Endothelial cell of hepatic sinusoid (primary cell): Measurements from ENCODE around the gene EFNA2.

ENCODE experiments used
- in situ Hi-C: cut with HindIII; loops from 2 replicates; pipeline ENCODE4 v1.10.0; 2017; ENCODE audit warnings: low sequenced_read_pairs

EFNA2 gene

DNA sequence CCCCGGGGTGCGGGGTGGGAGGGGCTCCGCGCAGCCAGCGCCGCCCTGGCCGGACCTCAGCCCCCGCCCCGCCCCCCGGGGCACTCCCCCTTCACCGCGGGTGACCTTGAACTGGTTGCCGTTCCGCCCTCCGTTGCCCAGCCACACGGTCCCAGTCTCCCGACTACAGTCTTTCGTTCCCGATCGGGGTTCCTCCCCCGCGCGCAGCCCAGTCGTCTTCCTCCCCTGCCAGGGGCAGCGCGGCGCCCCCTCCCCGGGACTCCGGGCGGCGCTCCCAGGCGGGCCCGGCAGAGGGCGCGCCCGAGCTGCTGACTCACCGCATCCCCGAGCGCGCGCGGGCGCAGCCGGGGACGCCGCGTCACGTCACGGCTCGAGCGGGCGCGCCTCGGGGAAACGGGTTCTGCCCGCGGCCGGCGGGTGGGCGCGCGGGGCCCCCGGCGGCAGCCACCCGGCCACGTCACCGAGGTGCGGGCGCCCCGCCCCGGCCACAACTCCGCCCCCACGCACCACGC lies 36.8 kb upstream of the EFNA2 start:
- in situ Hi-C loops, result no loop called here

DNA sequence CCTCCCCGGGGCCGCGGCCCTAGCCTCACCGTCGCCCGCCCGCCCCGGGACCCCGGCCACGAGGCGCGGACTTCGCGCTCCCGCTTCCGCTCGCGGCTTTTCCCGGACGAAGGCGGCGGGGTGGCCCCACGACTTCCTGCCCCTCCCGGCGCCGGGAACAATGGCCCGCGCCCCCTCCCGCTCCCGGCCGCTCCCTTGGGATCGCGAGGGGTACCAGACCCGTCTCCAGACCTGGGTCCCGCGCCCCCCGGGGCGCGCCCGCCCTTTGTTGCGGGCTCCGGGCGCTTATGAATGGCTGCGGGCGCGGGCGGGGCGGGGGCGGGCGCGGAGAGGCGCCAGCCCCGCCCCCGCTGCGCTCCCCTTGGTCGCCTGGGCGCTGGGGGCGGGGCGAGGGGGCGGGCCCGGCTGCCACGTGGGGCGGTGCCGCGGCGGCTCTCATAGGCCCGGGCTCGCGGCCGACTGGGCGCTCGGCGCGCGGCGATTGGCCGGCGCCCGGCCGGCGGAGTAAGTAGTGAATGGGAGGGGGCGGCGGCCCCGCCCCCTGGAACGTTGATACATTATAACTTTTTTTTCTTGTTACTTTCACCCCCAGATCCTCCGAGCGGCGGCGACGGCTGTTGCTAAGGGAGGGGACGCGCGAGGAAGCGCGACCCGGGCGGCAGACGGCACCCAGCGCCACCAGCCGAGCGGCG lies 36.2 kb upstream of the EFNA2 start:
- in situ Hi-C loops, result no loop called here

DNA sequence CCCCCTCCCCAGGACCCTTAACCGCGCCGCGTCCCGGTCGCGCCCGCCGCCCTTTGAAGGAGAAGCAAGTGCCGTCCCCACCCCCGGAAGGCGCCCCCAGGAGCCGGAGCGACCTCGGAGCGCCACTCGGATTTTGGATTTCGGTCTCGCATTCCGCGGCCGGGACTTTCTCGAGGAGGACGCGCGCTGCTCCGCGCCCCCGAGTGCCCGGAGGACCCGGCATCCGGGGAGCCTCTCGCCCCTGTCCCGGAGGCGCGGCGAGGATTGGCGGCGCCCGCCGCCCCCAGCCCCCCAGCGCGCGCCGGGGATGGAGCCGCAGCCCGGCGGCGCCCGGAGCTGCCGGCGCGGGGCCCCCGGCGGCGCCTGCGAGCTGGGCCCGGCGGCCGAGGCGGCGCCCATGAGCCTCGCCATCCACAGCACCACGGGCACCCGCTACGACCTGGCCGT lies 35.7 kb upstream of the EFNA2 start:
- in situ Hi-C loops, result no loop called here

DNA sequence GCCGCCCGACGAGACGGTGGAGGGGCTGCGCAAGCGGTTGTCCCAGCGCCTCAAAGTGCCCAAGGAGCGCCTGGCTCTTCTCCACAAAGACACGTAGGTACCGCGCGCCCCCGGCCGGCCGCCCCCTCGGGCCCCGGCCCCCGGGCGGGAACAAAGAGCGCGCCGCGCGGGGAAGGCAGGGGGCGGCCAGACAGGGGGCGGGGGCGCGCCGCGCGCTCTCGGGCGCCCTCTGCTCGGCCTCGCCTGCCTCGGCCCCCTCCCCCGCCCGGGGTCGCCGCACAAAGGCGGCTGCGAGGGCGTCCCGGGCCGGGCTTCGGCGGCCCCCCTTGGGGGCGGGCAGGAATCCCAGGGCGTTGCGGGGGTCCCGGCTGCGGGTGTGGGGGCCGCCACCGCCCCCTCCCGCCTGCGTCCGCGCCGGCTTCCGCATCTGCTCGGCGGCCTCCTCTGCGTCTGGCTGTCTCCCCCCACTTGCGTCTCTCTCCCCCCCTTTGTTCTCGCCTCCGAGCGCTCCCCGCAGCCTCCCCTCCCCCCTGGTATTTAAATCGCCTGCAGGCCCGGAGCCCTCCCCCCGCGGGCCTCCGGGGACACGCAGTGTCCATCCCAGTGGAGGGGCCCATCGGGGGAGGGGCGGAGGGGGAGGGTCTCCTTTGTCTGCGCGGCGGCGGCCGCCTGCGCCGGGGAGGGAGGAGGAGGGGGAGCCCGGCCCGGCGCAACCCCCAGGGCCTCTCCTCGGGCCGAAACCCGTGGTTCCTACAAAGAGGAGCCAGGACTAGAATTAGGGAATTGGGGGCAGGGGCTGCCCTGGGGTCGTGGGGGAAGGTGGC lies 35.0 kb upstream of the EFNA2 start:
- in situ Hi-C loops, result no loop called here

DNA sequence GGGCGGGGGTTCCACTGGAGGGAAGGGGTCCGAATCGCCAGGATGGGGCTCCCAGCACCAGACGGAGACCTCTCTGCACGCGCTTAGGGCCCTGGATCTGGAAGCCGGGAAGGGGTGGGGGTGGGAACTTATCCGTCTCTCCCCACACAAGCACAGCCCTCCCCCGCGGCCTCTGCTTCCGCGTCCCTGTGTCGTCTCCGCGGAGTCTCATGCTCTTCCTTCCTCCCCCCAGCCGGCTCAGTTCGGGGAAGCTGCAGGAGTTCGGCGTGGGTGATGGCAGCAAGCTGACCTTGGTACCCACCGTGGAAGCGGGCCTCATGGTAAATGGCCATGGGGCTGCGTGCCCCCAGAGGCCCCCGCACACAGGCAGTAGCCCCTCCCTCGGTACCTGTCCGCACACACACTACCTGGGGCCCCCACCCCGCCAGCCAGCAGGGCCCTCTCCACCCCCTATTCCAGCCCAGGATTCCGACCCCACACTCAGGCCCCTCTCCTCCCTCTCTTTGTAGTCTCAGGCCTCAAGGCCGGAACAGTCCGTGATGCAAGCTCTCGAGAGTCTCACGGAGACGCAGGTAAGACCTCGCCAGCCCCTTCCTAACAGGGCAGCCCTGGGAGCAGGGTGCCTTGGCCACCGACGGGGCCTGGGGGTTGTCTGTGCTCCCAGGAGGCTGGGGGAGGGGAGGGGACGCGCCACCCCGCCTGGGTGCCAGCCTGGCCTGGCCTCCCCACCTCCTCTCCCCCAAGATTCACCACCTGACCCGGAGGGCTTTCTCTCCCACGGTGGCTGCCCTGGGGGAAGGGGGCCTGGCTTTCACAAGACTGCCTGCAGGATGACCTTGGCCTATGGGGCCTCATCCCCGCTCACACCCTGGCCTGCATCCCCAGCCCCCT lies 34.1 kb upstream of the EFNA2 start:
- in situ Hi-C loops, result no loop called here

DNA sequence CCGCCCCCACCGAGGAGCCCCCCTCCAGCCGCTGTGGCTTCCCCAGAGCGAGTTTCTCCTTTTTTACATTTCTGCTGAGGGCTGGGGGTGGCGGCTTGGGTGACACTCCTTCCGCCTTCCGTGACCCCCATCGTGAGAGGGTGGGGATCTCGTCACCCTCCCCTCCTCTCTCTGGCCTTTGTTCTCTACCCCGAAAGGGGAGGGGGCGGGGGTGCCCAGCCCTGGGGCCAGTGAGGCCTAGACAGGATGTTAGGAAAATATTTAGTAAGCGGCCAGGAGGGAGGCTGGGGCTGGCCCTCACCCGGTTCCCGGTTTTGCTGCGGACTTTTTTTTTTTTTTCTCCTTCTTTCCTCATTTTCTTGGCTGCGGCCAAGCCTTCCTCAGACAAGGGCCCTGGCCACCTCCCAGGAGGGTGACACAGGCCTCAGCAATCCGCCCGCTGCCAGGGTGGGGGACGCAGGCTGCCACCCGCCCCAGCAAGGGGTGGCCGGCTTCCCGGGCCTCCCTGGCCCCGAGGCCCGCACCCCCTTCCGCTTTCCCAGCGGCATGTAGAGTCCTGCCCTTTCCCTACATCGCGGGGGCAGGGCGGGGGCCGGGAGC lies 33.4 kb upstream of the EFNA2 start:
- in situ Hi-C loops, result no loop called here

DNA sequence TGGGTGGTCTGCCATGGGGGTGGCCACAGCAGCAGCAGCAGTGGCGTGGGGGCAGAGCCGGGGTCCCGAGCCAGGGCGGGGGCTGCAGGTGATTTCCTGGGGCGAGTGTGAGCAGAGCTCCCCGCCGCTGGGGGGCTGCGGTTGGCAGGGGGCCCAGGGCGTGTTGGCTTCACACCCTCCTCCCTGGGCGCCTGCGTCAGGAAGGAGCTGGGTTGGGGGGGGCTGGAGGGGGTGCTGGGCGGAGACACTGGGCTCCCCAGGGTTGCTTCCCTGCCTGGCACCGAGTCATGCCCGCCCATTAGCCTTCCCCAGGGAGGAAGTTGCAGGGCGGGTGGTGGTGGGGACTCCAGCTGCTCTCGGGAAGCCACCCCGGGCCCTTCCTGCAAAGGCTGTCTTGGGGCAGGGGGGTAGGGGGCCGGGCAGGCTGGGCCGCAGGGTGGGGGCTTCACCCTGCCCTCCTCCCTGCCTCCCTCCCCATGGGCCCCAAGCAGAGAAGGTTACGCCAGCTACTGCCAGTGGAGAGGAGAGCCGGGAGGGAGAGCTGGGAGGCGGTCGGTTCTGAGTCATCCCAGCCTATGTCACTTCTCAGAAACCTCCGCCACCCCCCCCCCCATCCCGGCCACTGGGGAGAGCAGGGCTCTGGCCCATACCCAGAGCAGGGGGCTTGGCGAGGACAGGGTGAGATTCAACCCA lies 32.7 kb upstream of the EFNA2 start:
- in situ Hi-C loops, result no loop called here

DNA sequence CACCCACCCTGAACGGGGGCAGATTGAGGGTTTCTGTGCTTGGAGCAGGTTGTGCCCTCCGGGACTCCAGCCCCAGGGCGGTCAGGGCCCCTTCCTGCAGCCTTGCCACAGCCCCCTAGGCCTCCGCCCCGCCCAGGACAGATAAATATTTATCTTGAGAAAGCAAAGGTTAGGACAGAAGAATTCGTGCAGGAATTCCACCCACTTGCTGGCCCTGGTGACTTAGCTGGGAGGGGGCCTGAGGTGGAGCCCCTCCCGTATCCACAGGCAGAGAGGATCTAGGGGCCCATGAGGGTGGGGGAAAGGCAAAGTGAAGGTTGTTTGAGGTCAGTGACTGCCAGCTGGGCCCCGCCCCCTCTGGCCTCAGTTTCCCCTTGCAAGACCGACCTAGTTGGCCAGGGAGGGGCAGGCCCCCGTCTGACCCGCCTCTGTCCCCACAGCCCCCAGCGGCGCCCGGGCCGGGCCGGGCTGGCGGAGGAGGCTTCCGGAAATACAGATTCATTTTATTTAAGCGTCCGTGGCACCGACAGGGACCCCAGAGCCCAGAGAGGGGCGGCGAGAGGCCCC lies 32.1 kb upstream of the EFNA2 start:
- in situ Hi-C loops, result no loop called here

DNA sequence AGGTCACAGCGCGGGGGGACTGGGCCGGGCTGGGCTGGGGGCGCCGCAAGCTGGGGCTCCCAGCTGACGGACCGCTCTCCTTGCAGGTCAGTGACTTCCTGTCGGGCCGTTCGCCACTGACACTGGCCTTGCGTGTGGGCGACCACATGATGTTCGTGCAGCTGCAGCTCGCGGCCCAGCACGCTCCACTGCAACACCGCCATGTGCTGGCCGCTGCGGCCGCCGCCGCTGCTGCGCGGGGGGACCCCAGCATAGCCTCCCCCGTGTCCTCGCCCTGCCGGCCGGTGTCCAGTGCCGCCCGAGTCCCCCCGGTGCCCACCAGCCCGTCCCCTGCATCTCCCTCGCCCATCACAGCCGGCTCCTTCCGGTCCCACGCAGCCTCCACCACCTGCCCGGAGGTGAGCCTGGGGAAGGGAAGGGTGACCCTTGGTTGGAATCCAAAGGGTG lies 31.6 kb upstream of the EFNA2 start:
- in situ Hi-C loops, result no loop called here

DNA sequence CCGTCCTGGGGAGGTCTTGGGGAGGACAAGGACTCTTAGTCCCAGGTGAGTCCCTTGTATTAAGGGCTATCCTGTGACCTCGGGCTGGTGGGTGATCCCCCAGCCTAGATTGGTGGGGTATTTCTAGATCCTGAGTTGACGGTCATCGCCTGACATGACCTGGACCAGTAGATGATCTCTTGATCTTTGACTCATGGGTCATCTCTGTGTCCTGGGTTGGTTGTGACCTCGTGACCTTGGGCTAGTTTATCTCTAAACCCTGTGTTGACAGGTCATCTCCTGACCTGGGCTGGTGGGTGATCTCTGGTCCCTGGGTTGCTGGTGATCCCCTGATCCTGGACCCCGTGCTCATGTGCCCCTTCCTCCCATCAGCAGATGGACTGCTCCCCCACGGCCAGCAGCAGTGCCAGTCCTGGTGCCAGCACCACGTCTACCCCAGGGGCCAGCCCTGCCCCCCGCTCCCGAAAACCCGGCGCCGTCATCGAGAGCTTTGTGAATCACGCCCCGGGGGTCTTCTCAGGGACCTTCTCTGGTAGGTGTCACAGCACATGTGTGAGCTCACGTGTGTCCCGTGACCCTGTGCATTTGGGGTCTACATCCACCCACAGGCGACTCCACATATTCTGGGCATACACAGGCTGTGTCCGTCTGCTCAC lies 31.0 kb upstream of the EFNA2 start:
- in situ Hi-C loops, result no loop called here

DNA sequence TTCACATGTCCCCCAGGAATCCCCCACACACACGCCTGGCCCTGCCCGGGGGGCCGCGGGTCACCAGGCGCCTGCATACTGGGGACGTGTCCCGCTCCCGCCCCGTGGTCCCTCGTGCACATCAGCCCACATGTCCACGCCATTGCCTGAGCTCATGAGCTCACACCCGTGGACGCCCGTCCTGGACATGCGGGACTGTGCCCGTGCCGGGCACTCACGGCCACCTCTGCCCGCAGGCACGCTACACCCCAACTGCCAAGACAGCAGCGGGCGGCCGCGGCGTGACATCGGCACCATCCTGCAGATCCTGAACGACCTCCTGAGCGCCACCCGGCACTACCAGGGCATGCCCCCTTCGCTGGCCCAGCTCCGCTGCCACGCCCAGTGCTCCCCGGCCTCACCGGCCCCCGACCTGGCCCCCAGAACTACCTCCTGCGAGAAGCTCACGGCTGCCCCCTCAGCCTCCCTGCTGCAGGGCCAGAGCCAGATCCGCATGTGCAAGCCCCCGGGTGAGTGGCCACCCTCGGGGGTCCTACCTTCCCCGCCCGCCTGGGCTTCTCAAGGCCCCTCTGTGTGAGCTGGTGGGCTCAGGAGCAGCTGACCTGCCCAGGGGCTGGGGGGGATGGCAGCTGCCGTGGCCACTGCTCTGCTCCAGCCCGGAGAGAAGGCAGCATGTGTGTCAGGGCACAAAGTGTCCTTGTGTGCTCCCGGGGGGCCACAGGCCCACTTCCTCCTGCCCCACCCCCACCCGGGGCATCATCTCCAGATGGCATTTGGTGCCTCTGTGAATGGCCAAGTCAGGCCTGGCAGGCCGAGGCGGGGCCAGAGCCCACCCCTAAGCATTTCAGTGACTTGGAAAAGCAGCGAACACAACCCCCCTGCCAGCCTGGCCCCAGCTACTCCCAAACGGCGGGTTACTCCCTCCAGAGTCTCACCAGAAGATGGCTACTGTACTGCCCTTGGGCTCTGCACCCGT lies 30.2 kb upstream of the EFNA2 start:
- in situ Hi-C loops, result no loop called here

DNA sequence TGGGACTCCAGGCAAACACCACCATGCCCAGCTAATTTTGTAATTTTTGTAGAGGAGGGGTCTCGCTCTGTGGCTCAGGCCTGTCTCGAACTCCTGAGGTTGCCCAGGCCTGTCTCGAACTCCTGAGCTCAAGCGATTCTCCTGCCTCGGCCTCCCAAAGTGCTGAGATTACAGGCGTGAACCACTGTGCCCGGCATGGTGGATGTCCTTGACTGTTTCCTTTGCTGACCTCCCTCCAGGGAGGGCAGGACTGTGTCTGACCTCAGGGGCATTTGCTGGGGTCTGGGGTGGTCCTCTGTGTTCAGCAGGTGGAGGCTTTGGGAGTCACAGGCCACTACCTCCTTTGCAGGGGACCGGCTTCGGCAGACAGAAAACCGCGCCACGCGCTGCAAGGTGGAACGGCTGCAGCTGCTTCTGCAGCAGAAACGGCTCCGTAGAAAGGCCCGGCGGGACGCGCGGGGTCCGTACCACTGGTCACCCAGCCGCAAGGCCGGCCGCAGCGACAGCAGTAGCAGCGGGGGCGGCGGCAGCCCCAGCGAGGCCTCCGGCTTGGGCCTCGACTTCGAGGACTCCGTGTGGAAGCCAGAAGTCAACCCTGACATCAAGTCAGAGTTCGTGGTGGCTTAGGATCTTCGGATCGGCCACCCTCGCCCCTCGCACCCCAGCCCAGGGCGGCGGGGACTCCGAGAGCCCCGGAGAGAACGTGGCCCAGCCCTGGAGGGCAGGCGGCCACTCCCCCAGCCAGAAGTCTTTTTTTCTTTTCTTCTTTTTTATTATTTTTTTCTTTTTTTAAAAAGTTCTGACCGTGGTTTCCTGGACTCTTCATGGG lies 28.8 kb upstream of the EFNA2 start:
- in situ Hi-C loops, result no loop called here

DNA sequence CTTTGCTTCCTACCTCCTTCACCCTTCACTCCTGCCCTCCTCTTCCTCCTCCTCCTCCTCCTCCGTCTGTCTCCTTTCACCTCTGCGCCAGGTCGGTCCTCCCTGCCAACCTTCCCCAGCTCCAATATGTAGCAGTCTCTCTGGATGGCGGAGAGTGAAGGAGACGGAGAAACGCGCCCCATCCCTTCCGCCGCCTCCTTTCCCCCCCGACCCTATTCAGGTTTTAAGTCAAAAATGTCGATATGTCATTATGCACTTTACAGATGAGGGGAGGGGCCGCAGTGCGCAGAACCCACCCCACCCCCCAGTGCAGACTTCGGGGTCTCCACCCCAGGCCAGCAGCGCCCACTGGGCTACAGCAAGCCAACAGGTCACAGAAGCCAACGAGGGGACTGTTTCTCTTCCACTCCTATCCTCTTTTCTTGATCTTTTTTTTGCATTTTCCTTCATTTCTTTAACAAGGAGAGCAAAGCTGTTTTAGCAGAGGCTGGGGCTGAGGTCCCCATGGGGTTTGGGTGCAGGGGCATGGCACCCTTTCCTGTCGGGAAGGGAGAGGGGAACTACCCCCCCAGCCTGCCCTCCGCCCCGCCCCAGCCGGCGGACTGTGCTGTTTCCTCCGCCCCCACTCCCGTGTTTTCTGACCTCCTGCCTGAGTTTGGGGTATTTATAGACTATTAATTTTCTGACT lies 28.1 kb upstream of the EFNA2 start:
- in situ Hi-C loops, result no loop called here

DNA sequence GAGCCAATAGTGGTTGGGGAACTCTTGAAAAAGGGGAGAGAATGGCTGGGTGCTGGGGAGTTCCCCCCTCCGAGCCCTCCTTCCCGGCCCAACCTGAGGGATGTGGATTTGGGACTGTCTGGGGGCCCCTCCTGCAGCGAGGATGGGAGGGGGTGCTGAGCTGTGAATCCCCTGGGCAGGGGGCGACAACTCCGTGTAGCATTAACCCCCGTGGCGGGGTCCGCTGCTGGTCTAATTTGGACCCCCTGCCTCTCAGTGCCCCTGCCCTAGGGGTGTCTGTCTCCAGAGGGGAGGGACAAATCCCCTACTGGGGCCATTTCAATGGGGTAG lies 27.5 kb upstream of the EFNA2 start:
- in situ Hi-C loops, result no loop called here

DNA sequence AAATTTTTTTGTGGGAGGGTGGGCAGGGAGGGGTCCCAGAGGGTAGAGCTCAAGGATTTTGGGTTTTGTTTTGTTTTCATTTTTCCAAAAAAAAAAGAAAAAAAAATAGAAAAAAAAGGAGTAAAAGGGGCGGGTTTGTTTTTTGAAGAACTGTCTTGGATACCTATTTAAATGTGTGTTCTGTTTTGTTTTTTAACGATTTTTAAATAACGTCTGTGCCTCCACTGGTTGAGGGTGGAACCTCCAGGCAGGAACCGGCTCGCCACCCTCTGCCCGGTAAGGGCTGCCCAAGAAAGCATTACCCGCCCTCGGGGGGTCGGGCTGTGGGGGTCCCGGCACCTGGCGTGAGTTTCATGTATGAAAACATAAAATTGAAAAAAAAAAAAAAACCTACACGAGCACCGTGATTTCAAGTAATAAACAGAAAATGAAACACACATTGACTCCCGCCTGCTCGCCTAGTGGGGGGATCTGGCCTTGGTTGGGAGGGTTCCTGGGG lies 26.9 kb upstream of the EFNA2 start:
- in situ Hi-C loops, result no loop called here

DNA sequence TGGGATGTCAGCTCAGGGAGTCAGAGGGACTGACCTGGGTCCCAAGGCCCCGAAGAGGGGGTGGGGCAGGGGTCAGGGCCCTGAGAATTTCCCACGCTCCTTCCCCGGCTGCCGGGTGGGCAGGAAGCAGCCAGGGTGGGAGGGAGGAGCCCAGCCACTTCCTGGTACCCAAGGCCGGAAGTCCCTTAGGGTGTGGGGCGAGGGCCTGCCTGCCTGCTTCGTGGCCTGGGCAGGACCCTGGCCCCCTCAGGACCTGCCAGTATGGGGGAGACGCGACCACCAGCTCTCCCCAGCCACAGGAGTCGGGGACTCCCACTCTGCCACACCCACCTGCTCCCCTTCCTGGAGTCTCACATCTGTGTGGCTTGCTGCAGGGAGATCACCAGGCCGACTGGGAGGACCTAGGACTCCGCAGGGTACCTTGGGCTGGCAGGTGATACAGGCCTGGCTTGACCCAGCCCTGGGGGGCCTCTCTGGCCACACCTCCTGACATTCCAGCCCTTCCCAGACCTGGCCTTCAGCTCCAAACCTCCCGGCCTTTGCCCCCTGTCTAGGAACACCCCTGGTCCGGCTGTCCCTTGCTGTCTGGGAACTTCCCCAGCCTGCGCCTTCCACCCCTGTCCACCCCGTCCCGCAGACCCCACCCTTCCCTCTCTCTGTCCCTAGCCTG lies 26.3 kb upstream of the EFNA2 start:
- in situ Hi-C loops, result no loop called here
